Activated CD4-positive, alpha-beta memory T cell treated with anti-CD3 and anti-CD28 coated beads for 36 hours (primary cell): ENCODE results near the gene TMEM270. TPM values are rescaled to one million over a fixed set of nuclear protein-coding genes. Genes with fewer than 3 reads are reported as not detected.
A peak's percentile ranks its signal among the peaks of the same experiment; 100 is the strongest.
"Not testable (repeated sequence)": the region's sequence is repeated elsewhere in the genome, so short reads cannot be mapped to it uniquely, and the experiment has no call there.

Source experiments
- CTCF ChIA-PET: fragments of 350-600 bp; sonication (Branson Sonifier 250); formaldehyde crosslinking; loops from one replicate; lab custom pipeline; 2021; ENCODE audit warnings: antibody characterized with exemption, inconsistent platforms; lab: Charles Lee
- POLR2A ChIA-PET: fragments of 350-600 bp; sonication (Branson Sonifier 250); formaldehyde crosslinking; loops from one replicate; lab custom pipeline; 2021; ENCODE audit warnings: antibody characterized with exemption; lab: Charles Lee
- DNase-seq: peaks from one replicate; pipeline ENCODE4 v3.0.0-alpha.2; 2020
- H3K27ac Mint-ChIP-seq: one replicate; pipeline ENCODE4 v1.8.0; 2021; ENCODE audit warnings: mixed read lengths
- H3K27me3 Mint-ChIP-seq: one replicate; pipeline ENCODE4 v1.8.0; 2021; ENCODE audit warnings: mixed read lengths
- H3K36me3 Mint-ChIP-seq: one replicate; pipeline ENCODE4 v1.8.0; 2021; ENCODE audit warnings: mixed read lengths
- H3K4me1 Mint-ChIP-seq: one replicate; pipeline ENCODE4 v1.8.0; 2021; ENCODE audit warnings: low read depth, mixed read lengths
- H3K4me3 Mint-ChIP-seq: one replicate; pipeline ENCODE4 v1.8.0; 2021; ENCODE audit warnings: mild to moderate bottlenecking, mixed read lengths
- H3K9me3 Mint-ChIP-seq: one replicate; pipeline ENCODE4 v1.8.0; 2021; ENCODE audit warnings: mixed read lengths
- intact Hi-C: fragments of 100-400 bp; cut with micrococcal nuclease; formaldehyde crosslinking; loops from one replicate; pipeline ENCODE4 v1.15.1; 2023
- total RNA-seq, 2 experiments: library from RNA; stranded (reverse); gene quantifications; one replicate each; pipeline ENCODE4 v1.2.3, GENCODE V29; 2021

Gene TMEM270
- not detected for total RNA-seq

- intact Hi-C loops: no loop called here
- H3K27ac Mint-ChIP-seq: no peak within 1 kb of the TSS
- POLR2A ChIA-PET: no interaction called here
Observed at GRCh38 chr7:73860859-73861258, at the start of gene TMEM270. Gene TMEM270 (plus strand): TSS chr7:73861159. CDS start chr7:73861195, 36 bp downstream.

GRCh38 chr7:73811760-73812168 is 49.2 kb upstream of the TMEM270 start:
- H3K27me3 Mint-ChIP-seq: peaks cover 8% of the 10 kb centered on the region
- POLR2A ChIA-PET: no interaction called here
- peak; percentile 73 for DNase-seq
- intact Hi-C loops: loop anchor here (1.0 kb wide), 1 partner anchor 44 kb away; no protein-coding TSS in a partner anchor
- no peak overlapping the region for H3K27ac Mint-ChIP-seq
- H3K36me3 Mint-ChIP-seq: no peaks in the 10 kb centered on the region
- H3K4me3 Mint-ChIP-seq: no peak overlapping the region
- peaks cover 3% of the 10 kb centered on the region for H3K9me3 Mint-ChIP-seq
- no peaks in the 10 kb centered on the region for H3K4me1 Mint-ChIP-seq
- CTCF ChIA-PET: interaction anchor here (0.7 to 7.5 kb wide), 5 partner anchors 11 to 53 kb away, joined by 3 to 97 read pairs (median 6); partner anchors contain the start of gene METTL27

More at GRCh38 chr7:73860859-73861258, at the start of gene TMEM270:
- Mint-ChIP-seq H3K27me3 (peaks cover 11% of the 10 kb centered on the region), H3K4me3 (no peak within 1 kb of the TSS), H3K36me3 (no peaks in the 10 kb centered on the region), H3K9me3 (peaks cover 3% of the 10 kb centered on the region), H3K4me1 (peaks cover under 1% of the 10 kb centered on the region)
- no peak for DNase-seq
- CTCF ChIA-PET: no interaction called here

- peaks cover 8% of the 10 kb centered on the region for H3K27me3 Mint-ChIP-seq
- DNase-seq: no peak
- ChIA-PET CTCF (interaction anchor here (7.5 kb wide), 1 partner anchor 42 kb away, joined by 97 read pairs; no protein-coding TSS in a partner anchor), POLR2A (no interaction called here)
- intact Hi-C loops: no loop called here
- no peaks in the 10 kb centered on the region for H3K36me3 Mint-ChIP-seq
- no peak overlapping the region for H3K4me3 Mint-ChIP-seq
- no peaks in the 10 kb centered on the region for H3K4me1 Mint-ChIP-seq
- no peak overlapping the region for H3K27ac Mint-ChIP-seq
- peaks cover 3% of the 10 kb centered on the region for H3K9me3 Mint-ChIP-seq
Observed at GRCh38 chr7:73812996-73813395, 48.0 kb upstream of the TMEM270 start.

- DNase-seq: no peak
- POLR2A ChIA-PET: no interaction called here
- no peak overlapping the region for H3K27ac Mint-ChIP-seq
- no peaks in the 10 kb centered on the region for H3K36me3 Mint-ChIP-seq
- CTCF ChIA-PET: interaction anchor here (7.5 kb wide), 1 partner anchor 39 kb away, joined by 97 read pairs; no protein-coding TSS in a partner anchor
- peaks cover 10% of the 10 kb centered on the region for H3K27me3 Mint-ChIP-seq
- peaks cover 3% of the 10 kb centered on the region for H3K9me3 Mint-ChIP-seq
- H3K4me1 Mint-ChIP-seq: no peaks in the 10 kb centered on the region
- no peak overlapping the region for H3K4me3 Mint-ChIP-seq
- intact Hi-C loops: no loop called here
Observed at GRCh38 chr7:73815436-73815835, 45.5 kb upstream of the TMEM270 start.

- ChIA-PET POLR2A (no interaction called here), CTCF (interaction anchor here (0.7 kb wide), 1 partner anchor 18 kb away, joined by 3 read pairs; no protein-coding TSS in a partner anchor)
- Mint-ChIP-seq H3K27ac (no peak overlapping the region), H3K36me3 (no peaks in the 10 kb centered on the region), H3K9me3 (peaks cover 3% of the 10 kb centered on the region), H3K4me1 (no peaks in the 10 kb centered on the region), H3K27me3 (peaks cover 6% of the 10 kb centered on the region), H3K4me3 (no peak overlapping the region)
- intact Hi-C loops: no loop called here
- DNase-seq: no peak
Observed at GRCh38 chr7:73817121-73817520, 43.8 kb upstream of the TMEM270 start.

GRCh38 chr7:73820013-73820412 is 40.9 kb upstream of the TMEM270 start:
- H3K4me1 Mint-ChIP-seq: no peaks in the 10 kb centered on the region
- no peaks in the 10 kb centered on the region for H3K36me3 Mint-ChIP-seq
- H3K4me3 Mint-ChIP-seq: no peak overlapping the region
- H3K9me3 Mint-ChIP-seq: no peaks in the 10 kb centered on the region
- peaks cover 5% of the 10 kb centered on the region for H3K27me3 Mint-ChIP-seq
- intact Hi-C loops: no loop called here
- H3K27ac Mint-ChIP-seq: no peak overlapping the region
- ChIA-PET CTCF (interaction anchor here (0.8 kb wide), 1 partner anchor 35 kb away, joined by 3 read pairs; no protein-coding TSS in a partner anchor), POLR2A (no interaction called here)
- DNase-seq: no peak

GRCh38 chr7:73821597-73822285 is 39.2 kb upstream of the TMEM270 start:
- POLR2A ChIA-PET: interaction anchor here (0.6 kb wide), 1 partner anchor 75 kb away, joined by 3 read pairs; no protein-coding TSS in a partner anchor
- CTCF ChIA-PET, intact Hi-C loops, H3K27me3 Mint-ChIP-seq, H3K27ac Mint-ChIP-seq, H3K36me3 Mint-ChIP-seq, H3K9me3 Mint-ChIP-seq, H3K4me1 Mint-ChIP-seq, DNase-seq, H3K4me3 Mint-ChIP-seq: not testable (repeated sequence)

- intact Hi-C loops: no loop called here
- Mint-ChIP-seq H3K4me3 (no peak overlapping the region), H3K9me3 (no peaks in the 10 kb centered on the region), H3K4me1 (peaks cover 10% of the 10 kb centered on the region), H3K27ac (no peak overlapping the region), H3K27me3 (peaks cover 4% of the 10 kb centered on the region), H3K36me3 (no peaks in the 10 kb centered on the region)
- ChIA-PET CTCF (interaction anchor here (1.3 kb wide), 1 partner anchor 32 kb away, joined by 5 read pairs; no protein-coding TSS in a partner anchor), POLR2A (interaction anchor here (0.6 kb wide), 2 partner anchors 12 to 76 kb away, joined by 3 read pairs; no protein-coding TSS in a partner anchor)
- no peak for DNase-seq
Observed at GRCh38 chr7:73822319-73823173, 38.4 kb upstream of the TMEM270 start.

GRCh38 chr7:73823257-73823656 is 37.7 kb upstream of the TMEM270 start:
- intact Hi-C loops: no loop called here
- Mint-ChIP-seq H3K27me3 (peaks cover 1% of the 10 kb centered on the region), H3K27ac (no peak overlapping the region), H3K4me1 (peaks cover 17% of the 10 kb centered on the region), H3K36me3 (no peaks in the 10 kb centered on the region), H3K9me3 (no peaks in the 10 kb centered on the region), H3K4me3 (no peak overlapping the region)
- POLR2A ChIA-PET: no interaction called here
- CTCF ChIA-PET: interaction anchor here (1.3 kb wide), 1 partner anchor 32 kb away, joined by 5 read pairs; no protein-coding TSS in a partner anchor
- no peak for DNase-seq

- no peak overlapping the region for H3K27ac Mint-ChIP-seq
- H3K4me3 Mint-ChIP-seq: no peak overlapping the region
- H3K36me3 Mint-ChIP-seq: no peaks in the 10 kb centered on the region
- intact Hi-C loops: no loop called here
- CTCF ChIA-PET: no interaction called here
- DNase-seq: no peak
- peaks cover 25% of the 10 kb centered on the region for H3K4me1 Mint-ChIP-seq
- peaks cover 1% of the 10 kb centered on the region for H3K27me3 Mint-ChIP-seq
- POLR2A ChIA-PET: no interaction called here
- H3K9me3 Mint-ChIP-seq: no peaks in the 10 kb centered on the region
Observed at GRCh38 chr7:73823873-73824592, 36.9 kb upstream of the TMEM270 start.

GRCh38 chr7:73824986-73825385 is 36.0 kb upstream of the TMEM270 start:
- POLR2A ChIA-PET: no interaction called here
- H3K27me3 Mint-ChIP-seq: peaks cover 1% of the 10 kb centered on the region

More at GRCh38 chr7:73824986-73825385, 36.0 kb upstream of the TMEM270 start:
- H3K27ac Mint-ChIP-seq: no peak overlapping the region
- no peaks in the 10 kb centered on the region for H3K36me3 Mint-ChIP-seq
- peaks cover 25% of the 10 kb centered on the region for H3K4me1 Mint-ChIP-seq
- DNase-seq: no peak
- H3K9me3 Mint-ChIP-seq: no peaks in the 10 kb centered on the region
- CTCF ChIA-PET: interaction anchor here (2.1 kb wide), 1 partner anchor 30 kb away, joined by 12 read pairs; no protein-coding TSS in a partner anchor
- no peak overlapping the region for H3K4me3 Mint-ChIP-seq
- intact Hi-C loops: no loop called here
